Daoy (cell line): ENCODE data around the gene ZCCHC7. TPM values are rescaled to one million over a fixed set of nuclear protein-coding genes. Genes with fewer than 3 reads are reported as not detected.
"Not testable (repeated sequence)": the region's sequence is repeated elsewhere in the genome, so short reads cannot be mapped to it uniquely, and the experiment has no call there.

Experiments
- DNase-seq: peaks from one replicate; pipeline ENCODE4 v3.0.0-alpha.2; 2015; ENCODE audit warnings: low read depth
- total RNA-seq: library from RNA; depleted of rRNA; stranded (reverse); fragments of >200 nt; shearing (Covaris generic); gene quantifications from 2 replicates; pipeline ENCODE4 v1.2.3, GENCODE V29; 2014

ZCCHC7 gene
- total RNA-seq, 1 experiment from 2014 or later: 15.9 TPM

DNA sequence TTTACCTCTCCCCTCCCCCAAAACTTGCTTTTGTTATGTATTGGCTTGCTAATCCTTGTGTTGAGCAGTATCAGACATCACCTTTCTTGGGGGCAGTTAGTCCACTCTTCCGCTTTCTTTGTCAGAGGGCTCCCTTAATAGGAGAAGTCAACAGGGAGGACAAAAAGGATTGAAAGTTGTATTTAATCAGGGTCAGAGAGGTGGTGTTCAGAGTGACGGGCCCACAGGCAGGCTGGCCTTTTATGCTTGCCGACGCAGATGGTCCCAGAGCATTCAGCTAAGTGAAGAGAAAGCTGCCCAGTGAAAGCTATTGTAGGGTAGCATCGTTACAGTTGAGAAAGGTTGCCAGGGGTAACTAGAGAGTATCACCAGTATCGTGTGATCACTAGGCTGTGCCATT is 131.1 kb downstream of the ZCCHC7 start:
- DNase-seq: no peak

GRCh38 chr9:37253377-37253937 is 133.1 kb downstream of the ZCCHC7 start:
- DNase-seq: no peak

DNA sequence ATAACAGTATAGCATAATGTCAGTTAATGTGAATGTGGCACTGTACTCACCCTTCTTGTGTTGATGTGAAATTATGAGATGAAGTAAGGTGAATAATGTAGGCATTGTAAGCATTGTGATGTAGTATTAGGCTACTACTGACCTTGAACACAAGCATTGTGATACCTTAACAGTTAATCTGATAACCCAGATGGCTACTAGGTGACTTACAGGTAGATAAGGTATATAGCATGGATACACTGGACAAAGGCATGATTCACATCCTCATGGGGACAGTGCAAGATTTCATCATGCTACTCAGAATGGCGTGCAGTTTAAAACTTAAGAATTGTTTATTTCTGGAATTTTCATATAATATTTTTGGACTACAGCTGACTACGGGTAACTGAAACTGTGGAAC is 134.8 kb downstream of the ZCCHC7 start:
- DNase-seq: no peak

DNA sequence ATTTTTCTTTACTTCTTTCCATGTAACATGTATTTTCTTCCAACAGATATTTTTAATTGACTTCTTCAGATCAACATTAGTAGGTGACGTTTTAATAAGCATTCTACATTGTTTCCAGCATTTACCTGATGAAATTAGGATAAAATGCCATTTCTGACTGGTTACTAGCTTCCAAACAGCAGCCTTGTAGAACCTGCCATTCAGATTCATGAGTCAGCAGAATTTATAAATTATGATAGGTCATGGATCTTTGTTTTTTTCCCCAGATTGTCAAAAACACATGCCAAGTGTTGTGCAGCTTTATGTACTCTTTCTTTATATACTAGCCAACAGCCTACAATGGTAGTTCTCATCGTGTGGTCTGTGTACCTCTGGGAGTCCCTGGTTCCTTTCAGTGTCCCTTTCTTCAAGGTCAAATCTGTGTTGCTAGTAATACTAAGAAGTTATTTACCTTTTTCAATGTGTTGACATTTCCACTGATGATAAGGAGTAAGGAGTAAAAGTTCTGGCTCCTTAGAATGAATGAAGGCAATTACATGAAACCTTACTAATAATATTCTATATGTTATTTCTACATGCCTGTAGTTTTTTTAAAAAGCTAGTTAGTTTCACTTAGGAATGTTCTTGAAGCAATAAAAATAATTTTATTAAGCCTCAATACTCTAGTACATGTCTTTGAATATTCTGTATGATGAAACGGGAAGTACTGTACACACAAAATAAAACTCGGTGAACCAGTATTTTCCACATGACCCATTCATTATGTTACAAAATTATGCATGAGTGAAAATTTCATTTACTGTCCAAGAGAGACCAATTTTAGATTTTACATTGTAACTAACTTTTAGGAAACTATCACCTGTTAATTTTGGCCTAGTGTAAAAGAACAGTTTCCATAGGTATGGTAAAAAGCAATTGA is 135.8 kb downstream of the ZCCHC7 start:
- DNase-seq: no peak

GRCh38 chr9:37259951-37260350 is 139.6 kb downstream of the ZCCHC7 start:
- no peak for DNase-seq

- DNase-seq: peak; percentile 18
These were observed 142.0 kb downstream of the ZCCHC7 start for GRCh38 chr9:37262410-37262809.

DNA sequence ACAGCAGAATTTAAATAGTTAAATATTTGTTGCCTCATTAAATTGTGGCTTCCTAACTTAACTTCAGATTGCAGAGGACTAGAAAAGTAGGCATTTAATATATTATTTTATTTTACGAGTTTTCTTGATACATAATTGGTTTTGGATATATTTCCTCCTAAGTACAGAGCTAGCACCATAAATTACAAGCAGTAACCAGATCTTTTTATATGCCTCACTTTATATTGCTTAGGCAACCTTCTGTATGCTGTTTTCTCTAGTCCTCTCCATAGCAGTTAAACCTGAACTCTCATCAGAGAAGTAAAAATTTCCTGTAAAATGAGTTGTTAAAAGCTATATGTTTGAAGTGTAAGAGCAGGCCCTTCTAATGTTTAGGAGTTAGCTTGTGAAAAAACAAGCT is 144.2 kb downstream of the ZCCHC7 start:
- DNase-seq: no peak

- DNase-seq: no peak
These were observed 146.3 kb downstream of the ZCCHC7 start for GRCh38 chr9:37266630-37267029.

- no peak for DNase-seq
These were observed 148.8 kb downstream of the ZCCHC7 start for GRCh38 chr9:37269221-37269620.

GRCh38 chr9:37271679-37272078 is 151.3 kb downstream of the ZCCHC7 start:
- no peak for DNase-seq

DNA sequence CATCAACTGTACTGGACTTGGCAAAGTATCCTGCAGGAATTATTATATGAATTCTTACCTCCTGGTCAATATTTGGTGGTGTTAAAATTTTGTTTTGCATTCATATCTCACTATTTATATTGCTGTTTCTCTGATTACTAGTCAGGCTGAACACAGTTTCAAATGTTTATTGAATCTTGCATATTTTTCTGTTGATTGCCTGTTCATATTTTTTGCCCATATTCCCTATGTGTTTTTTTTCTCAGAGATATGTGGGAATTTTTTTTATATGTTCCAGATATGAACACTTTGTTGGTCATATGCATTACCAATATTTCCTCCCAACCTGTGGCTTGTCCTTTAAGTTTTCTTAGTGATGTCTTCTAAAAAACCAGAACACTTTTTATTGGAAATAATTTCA is 153.2 kb downstream of the ZCCHC7 start:
- no peak for DNase-seq

DNA sequence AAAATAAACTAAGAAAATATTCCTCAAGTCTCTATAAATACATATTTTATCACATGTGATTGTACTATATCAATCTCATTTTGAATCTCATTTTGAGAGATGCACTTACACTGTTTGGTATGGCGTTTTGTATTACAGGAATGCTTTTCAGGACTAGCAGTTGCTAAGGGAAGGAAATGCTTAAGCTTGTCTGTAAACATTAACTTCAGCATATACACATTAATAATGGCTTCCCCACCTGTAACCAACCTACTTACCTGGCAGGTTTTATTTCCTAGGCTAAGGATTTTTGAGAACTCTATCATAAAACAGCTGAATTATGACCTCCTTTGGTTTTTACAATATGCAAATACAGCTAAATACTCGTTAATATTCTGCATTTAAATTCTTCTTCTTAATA is 161.2 kb downstream of the ZCCHC7 start:
- DNase-seq: no peak

GRCh38 chr9:37283730-37284325 is 163.5 kb downstream of the ZCCHC7 start:
- DNase-seq: peak; percentile 6

DNA sequence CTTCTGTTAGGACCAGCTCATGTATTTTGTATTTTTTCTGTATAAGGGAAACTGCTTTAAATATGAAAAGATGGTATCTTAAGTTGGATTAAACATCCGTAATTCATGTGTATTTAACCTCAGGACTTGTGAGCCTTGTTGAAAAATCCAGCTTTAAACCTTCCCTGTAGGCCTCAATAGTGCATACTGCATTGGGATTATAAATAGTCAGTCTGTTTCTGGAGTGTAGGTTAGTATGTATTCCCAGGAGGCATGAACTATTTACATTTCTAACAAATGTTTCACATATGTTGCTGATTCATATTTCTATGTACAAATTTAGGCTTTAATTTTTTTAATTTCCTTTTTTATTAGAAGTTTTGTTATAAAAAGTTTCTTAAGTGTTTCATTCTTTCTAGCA is 164.3 kb downstream of the ZCCHC7 start:
- DNase-seq: no peak

GRCh38 chr9:37286530-37287175 is 166.3 kb downstream of the ZCCHC7 start:
- DNase-seq: no peak

DNA sequence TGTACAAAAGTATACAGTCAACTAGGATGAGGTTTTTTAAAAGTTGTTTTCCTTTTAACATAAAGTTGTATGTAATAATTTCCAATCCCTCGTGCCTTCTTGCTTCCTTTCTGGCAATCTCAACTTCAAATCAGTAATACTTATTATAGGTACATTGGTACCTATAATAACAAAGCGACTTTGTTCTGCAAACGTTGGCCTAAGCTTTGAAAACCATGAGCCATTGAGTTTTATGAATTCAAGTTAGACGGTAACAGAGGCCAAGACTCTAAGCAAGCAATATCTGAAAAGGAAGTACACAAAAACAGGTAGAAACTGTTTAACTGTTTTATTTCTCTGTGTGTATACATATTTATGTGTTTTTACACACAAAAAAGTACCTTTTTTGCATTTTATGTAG is 166.9 kb downstream of the ZCCHC7 start:
- no peak for DNase-seq

- DNase-seq: no peak
These were observed 169.3 kb downstream of the ZCCHC7 start for GRCh38 chr9:37289631-37290030.

GRCh38 chr9:37290366-37290939 is 170.1 kb downstream of the ZCCHC7 start:
- no peak for DNase-seq

GRCh38 chr9:37290940-37291485 is 170.6 kb downstream of the ZCCHC7 start:
- DNase-seq: peak; percentile 32

DNA sequence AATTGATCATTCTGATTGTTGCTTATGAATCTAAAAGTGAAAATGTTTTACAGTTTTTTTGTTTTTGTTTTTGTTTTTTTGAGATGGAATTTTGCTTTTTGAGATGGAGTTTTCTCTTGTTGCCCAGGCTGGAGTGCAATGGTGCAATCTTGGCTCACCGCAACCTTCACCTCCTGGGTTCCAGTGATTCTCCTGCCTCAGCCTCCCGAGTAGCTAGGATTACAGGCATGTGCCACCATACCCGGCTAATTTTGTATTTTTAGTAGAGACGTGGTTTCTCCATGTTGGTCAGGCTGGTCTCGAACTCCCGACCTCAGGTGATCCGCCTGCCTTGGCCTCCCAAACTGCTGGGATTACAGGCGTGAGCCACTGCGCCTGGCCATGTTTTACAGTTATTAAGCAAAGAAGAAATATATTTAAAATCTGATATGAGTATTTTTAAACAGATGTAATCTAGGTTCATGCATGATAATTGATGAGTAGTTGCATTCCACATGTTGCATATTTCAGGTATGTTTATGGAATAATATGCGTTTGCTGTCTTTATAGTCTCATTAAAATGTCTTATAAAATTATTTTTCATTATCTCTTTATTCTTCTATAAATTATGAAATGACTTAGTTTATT is 171.4 kb downstream of the ZCCHC7 start:
- not testable (repeated sequence) for DNase-seq

DNA sequence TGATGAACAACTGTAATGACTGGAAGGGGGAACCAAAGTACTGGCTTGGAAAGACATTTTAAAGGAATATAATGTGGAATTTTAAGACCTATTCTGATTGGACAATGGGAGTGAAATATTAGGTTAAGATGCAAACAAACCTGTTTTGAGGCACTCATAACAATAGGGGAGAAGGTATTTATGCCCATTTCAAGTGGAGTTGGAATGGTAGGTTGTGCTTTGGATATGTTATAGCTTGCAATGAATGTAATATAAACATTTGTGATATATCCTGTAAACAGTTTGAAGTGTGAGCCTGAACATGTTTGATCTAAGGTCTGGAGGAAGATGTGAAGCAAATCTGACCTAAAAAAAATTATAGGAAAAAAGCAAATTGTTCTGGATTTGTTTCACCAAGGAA is 172.5 kb downstream of the ZCCHC7 start:
- DNase-seq: no peak
